ENCODE measurements around the gene FAM117A. TPM values are rescaled to one million over a fixed set of nuclear protein-coding genes. Genes with fewer than 3 reads are reported as not detected.
"Not testable (repeated sequence)": the region's sequence is repeated elsewhere in the genome, so short reads cannot be mapped to it uniquely, and the experiment has no call there.

The FAM117A gene
- total RNA-seq, 1 donor from 2014 or later, result 0.82 TPM

GRCh38 chr17:49766918-49767530 is 3.1 kb upstream of the FAM117A start:
- FAIRE-seq, result no peak
- DNase-seq (ENCODE audit: low spot score in 2 of 2), result no peak

DNA sequence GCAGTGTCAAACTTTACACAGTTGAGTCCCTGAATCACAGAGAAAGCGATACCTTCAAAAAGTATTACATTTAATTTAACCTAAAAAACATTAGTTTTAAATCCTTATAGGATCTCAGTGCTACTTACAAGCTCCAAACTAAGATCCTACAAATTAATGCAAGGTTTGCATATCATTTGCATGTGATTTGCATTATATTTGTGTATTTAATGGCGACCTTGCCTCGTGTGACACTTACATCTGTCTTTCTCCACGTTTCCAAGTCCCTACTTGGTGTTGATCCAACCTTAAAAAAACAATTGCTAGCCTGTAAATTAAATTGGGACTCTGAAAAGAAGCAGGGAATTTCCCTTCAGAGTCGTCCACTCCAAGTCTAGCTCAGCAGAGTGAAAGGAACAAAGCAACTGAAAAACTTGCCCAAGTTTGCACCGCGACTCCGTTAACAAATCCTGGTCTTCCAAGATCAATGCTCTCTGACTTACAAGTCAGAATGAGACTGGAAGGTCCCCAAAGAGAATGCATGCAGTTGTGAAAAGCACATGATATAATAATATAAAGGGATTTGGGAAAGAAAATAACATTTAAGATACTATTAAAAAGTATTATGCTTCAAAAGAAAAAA is 739 bp upstream of the FAM117A start:
- DNase-seq (ENCODE audit: low spot score in 2 of 2), result no peak
- FAIRE-seq, result no peak

DNA sequence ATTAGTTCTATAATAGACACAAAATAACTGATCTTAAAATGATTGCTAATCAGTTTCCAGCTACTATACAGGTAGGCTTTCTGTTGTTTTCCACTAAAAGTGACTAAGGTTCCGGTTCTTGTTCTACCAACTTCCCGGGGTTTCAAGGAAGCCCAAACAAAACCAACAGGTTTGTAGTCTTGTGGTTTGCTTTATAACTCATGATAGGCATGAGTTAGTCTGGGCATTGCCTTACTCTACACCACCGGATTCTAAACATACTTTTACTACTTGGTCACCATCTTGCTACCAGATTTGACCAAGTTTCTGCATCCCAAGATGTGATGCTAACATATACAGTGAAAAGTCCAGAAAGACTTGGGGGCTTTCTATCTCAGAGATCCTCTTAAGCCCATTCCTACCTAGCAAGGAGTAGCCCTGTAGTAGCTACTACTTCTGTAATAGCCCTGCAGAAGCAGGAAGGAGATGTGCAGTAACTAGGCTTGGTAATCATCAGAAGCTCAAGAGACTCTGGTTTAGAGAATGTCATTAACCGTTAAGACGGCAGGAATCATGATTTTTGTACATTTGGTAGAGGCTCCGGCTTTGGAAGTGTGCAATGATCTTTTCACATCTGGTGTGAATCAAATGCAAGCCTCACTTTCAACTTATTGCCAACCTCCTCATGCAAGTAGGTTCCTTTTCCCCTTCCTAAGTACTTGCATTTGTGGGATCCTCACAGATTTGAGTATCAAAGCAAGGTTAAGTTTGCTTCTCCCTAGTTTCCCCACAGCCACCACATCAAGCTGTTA is 1.6 kb downstream of the FAM117A start:
- no peak for DNase-seq (ENCODE audit: low spot score in 2 of 2)
- no peak for FAIRE-seq

DNA sequence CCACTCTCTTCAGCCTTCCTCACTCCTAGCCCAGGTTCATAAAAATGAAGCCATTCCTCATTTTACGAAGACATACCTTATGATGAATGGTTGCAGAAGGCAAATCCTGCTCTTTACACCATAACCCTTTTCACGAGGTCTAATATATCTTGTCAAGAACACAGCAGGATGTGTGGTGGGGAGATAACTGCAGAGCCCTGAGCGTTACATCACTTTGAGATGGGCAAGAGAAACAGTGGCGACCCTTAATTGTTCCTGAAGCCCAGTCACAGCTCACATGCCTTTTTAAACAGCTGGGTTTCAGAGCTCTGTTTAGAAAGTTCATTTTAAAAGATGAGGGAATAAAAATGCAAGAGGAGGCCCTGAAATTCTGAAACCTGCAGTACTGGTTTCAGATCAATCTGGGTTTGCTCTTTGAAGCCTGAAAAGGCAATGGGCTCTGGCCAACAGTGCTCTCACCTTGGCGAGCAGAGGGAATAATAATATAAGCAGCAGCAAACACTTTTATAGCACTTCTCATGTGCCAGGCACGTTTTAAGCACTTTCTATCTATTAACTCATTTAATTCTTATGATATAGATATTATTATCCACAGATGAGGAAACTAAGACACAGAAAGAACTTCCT is 2.9 kb downstream of the FAM117A start:
- DNase-seq (ENCODE audit: low spot score in 2 of 2) (no peak), FAIRE-seq (no peak)

DNA sequence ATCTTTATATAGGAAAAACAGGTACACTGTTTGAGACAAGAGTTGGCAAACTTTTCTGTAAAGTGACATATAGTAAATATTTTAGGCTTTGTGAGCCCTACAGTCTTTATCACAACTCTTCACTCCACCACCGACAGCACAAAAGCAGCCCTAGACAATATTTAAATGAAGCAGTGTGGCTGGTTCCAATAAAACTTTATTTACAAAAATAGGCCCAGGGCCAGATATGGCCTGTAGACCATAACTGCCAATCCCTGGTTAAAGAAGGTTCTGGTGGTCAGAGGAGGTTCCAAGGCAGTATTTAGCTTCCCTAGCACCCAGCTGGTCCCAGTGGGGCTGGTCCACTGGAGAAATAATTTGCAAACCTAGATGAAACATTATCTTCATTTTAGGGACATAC is 3.6 kb downstream of the FAM117A start:
- DNase-seq (ENCODE audit: low spot score in 2 of 2) (no peak), FAIRE-seq (no peak)

- no peak for FAIRE-seq
- no peak for DNase-seq (ENCODE audit: low spot score in 2 of 2)
These were observed 4.7 kb downstream of the FAM117A start for GRCh38 chr17:49759203-49759602.

GRCh38 chr17:49758464-49759010 is 5.4 kb downstream of the FAM117A start:
- FAIRE-seq, result not testable (repeated sequence)

DNA sequence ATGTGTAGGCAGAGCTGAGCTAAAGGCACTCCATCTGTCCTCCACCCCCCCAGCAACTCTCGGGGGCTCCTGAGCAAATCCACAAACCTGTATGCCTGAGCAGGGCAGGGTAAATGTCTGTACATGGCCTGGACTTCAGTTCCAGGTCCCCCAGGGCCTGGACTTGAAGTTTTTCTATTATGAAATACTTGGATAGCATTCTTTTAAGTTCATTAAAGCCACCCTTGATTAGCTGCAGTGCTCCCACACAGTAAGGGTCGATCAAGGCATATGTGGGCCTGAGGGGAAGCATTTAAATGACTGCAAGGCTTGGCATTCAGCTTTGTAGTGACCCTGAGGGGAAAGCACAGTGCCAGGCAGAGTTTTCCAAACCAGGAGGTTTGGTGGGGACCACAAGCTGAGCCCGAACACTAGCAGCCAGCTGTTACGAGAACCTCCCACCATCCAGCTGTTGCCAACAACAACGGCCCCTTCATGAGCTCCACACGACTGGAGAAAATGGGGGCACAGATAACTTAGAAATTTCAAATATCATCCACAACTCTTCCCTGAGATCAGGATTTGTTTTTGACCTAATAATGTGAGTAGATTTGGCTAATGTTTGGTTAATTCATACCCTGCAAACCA is 6.7 kb downstream of the FAM117A start:
- FAIRE-seq, result no peak
- DNase-seq (ENCODE audit: low spot score in 2 of 2), result no peak

More at GRCh38 chr17:49758464-49759010, 5.4 kb downstream of the FAM117A start:
- not testable (repeated sequence) for DNase-seq (ENCODE audit: low spot score in 2 of 2)

GRCh38 chr17:49756323-49757150 is 7.4 kb downstream of the FAM117A start:
- DNase-seq (ENCODE audit: low spot score in 2 of 2) (no peak), FAIRE-seq (no peak)

DNA sequence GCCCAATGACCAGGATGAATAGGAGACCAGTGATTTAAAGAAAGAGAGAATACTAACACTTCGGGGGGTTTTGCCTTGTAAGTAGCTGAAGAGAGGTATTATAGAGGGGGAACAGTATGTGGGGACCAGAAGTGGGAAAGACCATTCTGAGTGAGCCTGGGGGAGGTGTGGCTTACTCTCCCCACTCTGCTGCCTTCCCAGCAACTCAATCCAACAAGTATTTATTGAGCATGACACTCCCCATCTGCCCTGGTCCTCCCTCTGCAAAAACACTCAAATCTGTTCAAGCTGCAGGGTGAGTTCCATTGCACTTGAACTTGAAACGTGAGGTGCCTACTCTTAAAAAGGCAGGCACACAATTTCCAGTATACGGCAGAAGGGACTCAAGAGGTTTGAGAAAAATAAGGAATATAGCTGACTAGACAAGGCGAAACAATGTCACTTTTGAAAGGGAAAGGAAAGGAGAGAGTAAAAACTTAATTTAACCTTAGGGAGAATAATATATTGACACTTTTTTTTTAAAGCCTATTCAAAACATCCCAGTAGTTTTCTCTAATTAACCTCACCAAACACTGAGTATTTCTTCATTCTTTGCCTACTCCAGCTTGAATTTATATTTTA is 8.2 kb downstream of the FAM117A start:
- no peak for DNase-seq (ENCODE audit: low spot score in 2 of 2)

GRCh38 chr17:49753959-49754391 is 10.0 kb downstream of the FAM117A start:
- no peak for DNase-seq (ENCODE audit: low spot score in 2 of 2)
- FAIRE-seq, result no peak

More for the DNA sequence above, 8.2 kb downstream of the FAM117A start:
- FAIRE-seq, result no peak

DNA sequence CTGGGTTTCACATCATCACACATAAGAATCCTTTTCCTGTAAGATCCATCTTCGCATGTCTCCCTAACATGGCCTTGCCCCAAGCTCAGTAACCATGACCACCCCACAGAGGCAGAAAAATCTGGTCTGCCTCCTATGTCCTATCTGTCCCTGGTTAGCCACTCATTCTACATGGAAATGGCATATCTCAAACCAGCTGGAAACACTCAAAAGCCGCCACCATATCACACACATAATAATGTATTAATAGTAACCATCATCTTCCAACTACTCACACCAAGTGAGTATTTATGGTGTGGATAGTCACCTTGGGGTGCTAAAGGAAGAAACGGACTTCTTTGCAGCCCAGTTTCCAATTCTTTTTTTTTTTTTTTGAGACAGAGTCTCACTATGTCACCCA is 11.4 kb downstream of the FAM117A start:
- FAIRE-seq, result no peak
- DNase-seq (ENCODE audit: low spot score in 2 of 2), result no peak

- no peak for FAIRE-seq
- no peak for DNase-seq (ENCODE audit: low spot score in 2 of 2)
These were observed 14.2 kb downstream of the FAM117A start for GRCh38 chr17:49749730-49750129.

DNA sequence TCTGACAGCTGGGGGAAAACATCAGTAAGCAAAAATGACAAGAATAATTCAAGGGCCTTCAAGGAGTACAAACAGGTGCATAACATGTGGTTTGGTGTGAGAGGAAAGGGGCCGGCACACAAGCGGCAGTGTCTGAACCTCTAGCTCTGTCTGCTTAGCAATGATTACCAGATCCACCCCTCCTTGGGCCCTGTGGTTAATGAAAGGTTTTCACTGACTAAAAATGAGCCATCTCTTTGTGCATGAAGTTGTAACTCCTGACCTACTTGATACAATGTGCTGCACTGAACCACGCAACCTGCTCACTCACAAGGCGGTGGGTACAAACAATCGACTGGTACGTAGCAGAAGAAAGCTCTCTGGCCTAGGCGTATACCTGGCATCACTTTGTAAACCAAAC is 15.1 kb downstream of the FAM117A start:
- FAIRE-seq (no peak), DNase-seq (ENCODE audit: low spot score in 2 of 2) (no peak)

- no peak for DNase-seq (ENCODE audit: low spot score in 2 of 2)
- FAIRE-seq, result no peak
These were observed 15.7 kb downstream of the FAM117A start for GRCh38 chr17:49748223-49748622.

GRCh38 chr17:49747632-49748031 is 16.3 kb downstream of the FAM117A start:
- DNase-seq (ENCODE audit: low spot score in 2 of 2) (no peak), FAIRE-seq (no peak)

GRCh38 chr17:49746791-49747490 is 17.0 kb downstream of the FAM117A start:
- DNase-seq (ENCODE audit: low spot score in 2 of 2), result no peak
- FAIRE-seq, result no peak
